Measurements from ENCODE around the gene NECTIN1.

The NECTIN1 gene

GRCh38 chr11:119754656-119755355 is 25.8 kb upstream of the NECTIN1 start:
- no peak overlapping the region for H3K4me3 ChIP-seq (ENCODE audit: low read length)
- no peak for DNase-seq (ENCODE audit: low read depth)
- TF ChIP-seq CTCF (conservative IDR thresholded peaks at IDR 0.05; ENCODE audit: low read length), result no peak

- H3K4me3 ChIP-seq (ENCODE audit: low read length), result no peak overlapping the region
- TF ChIP-seq CTCF (conservative IDR thresholded peaks at IDR 0.05; ENCODE audit: low read length), result no peak
Measured at GRCh38 chr11:119754199-119754598, 25.2 kb upstream of the NECTIN1 start.

GRCh38 chr11:119752946-119753345 is 23.9 kb upstream of the NECTIN1 start:
- DNase-seq (ENCODE audit: low read depth), result no peak
- no peak overlapping the region for H3K4me3 ChIP-seq (ENCODE audit: low read length)
- no peak for TF ChIP-seq CTCF (conservative IDR thresholded peaks at IDR 0.05; ENCODE audit: low read length)

More at GRCh38 chr11:119754199-119754598, 25.2 kb upstream of the NECTIN1 start:
- no peak for DNase-seq (ENCODE audit: low read depth)

GRCh38 chr11:119752345-119752871 is 23.4 kb upstream of the NECTIN1 start:
- no peak for DNase-seq (ENCODE audit: low read depth)
- no peak for TF ChIP-seq CTCF (conservative IDR thresholded peaks at IDR 0.05; ENCODE audit: low read length)
- no peak overlapping the region for H3K4me3 ChIP-seq (ENCODE audit: low read length)

- no peak overlapping the region for H3K4me3 ChIP-seq (ENCODE audit: low read length)
- DNase-seq (ENCODE audit: low read depth), result no peak
- no peak for TF ChIP-seq CTCF (conservative IDR thresholded peaks at IDR 0.05; ENCODE audit: low read length)
Measured at GRCh38 chr11:119750056-119750455, 21.1 kb upstream of the NECTIN1 start.

GRCh38 chr11:119749006-119749565 is 20.1 kb upstream of the NECTIN1 start:
- TF ChIP-seq CTCF (conservative IDR thresholded peaks at IDR 0.05; ENCODE audit: low read length), result no peak
- no peak overlapping the region for H3K4me3 ChIP-seq (ENCODE audit: low read length)
- DNase-seq (ENCODE audit: low read depth), result no peak

Measured in AG10803 (cell line).